WTC11 (cell line): Measurements from ENCODE around the gene ZNF540.

Experiments used
- CREM ChIP-seq: sonication (generic); formaldehyde crosslinking; IDR thresholded peaks from 2 replicates; pipeline ENCODE4 v1.8.1; 2022; ENCODE audit warnings: mild to moderate bottlenecking, missing genetic modification reagents, moderate library complexity
- FOXJ3 ChIP-seq: sonication (generic); formaldehyde crosslinking; IDR thresholded peaks from 2 replicates; pipeline ENCODE4 v1.9.0; 2021; ENCODE audit warnings: missing genetic modification reagents, mild to moderate bottlenecking, borderline replicate concordance
- KAT7 ChIP-seq: sonication (generic); formaldehyde crosslinking; IDR thresholded peaks from 2 replicates; pipeline ENCODE4 v1.8.1; 2023; ENCODE audit warnings: missing genetic modification reagents, mild to moderate bottlenecking, borderline replicate concordance
- RORB ChIP-seq: fragments of 250-450 bp; sonication (Bioruptor Pico); IDR thresholded peaks from 2 replicates; pipeline ENCODE4 v1.9.0; 2021; ENCODE audit warnings: mild to moderate bottlenecking
- TCF7 ChIP-seq: sonication (generic); formaldehyde crosslinking; IDR thresholded peaks from 2 replicates; pipeline ENCODE4 v1.8.0; 2022; ENCODE audit warnings: mild to moderate bottlenecking, low read depth, missing genetic modification reagents, moderate library complexity
- ZNF281 ChIP-seq: sonication (generic); formaldehyde crosslinking; IDR thresholded peaks from 2 replicates; pipeline ENCODE4 v1.8.0; 2023; ENCODE audit warnings: mild to moderate bottlenecking, missing genetic modification reagents
- TF ChIP-seq, protein P1 (sequence below): fragments of 200-600 bp; IDR thresholded peaks from 2 replicates; pipeline ENCODE4 v1.8.0; 2022; ENCODE audit warnings: antibody characterized with exemption
- TF ChIP-seq, protein P2 (sequence below): sonication (generic); formaldehyde crosslinking; IDR thresholded peaks from 2 replicates; pipeline ENCODE4 v1.8.1; 2023; ENCODE audit warnings: mild to moderate bottlenecking, missing genetic modification reagents, moderate library complexity
- TF ChIP-seq, protein P3 (sequence below): sonication (generic); formaldehyde crosslinking; IDR thresholded peaks from 2 replicates; pipeline ENCODE4 v1.8.1; 2022; ENCODE audit warnings: missing genetic modification reagents, borderline replicate concordance

DNA sequence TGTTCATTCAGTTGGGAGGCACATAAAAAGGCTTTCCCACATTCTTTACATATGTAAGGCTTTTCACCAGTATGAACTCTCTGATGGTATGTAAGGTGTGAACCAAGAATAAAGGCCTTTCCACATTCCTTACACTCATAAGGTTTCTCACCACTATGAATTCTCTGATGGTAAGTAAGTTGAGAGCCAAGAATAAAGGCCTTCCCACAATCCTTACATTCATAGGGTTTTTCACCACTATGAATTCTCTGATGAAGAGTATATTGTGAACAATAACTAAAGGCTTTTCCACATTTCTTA, 29.4 kb upstream of the ZNF540 start:
- TF ChIP-seq, protein P1, sequence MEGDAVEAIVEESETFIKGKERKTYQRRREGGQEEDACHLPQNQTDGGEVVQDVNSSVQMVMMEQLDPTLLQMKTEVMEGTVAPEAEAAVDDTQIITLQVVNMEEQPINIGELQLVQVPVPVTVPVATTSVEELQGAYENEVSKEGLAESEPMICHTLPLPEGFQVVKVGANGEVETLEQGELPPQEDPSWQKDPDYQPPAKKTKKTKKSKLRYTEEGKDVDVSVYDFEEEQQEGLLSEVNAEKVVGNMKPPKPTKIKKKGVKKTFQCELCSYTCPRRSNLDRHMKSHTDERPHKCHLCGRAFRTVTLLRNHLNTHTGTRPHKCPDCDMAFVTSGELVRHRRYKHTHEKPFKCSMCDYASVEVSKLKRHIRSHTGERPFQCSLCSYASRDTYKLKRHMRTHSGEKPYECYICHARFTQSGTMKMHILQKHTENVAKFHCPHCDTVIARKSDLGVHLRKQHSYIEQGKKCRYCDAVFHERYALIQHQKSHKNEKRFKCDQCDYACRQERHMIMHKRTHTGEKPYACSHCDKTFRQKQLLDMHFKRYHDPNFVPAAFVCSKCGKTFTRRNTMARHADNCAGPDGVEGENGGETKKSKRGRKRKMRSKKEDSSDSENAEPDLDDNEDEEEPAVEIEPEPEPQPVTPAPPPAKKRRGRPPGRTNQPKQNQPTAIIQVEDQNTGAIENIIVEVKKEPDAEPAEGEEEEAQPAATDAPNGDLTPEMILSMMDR, result no peak
- TF ChIP-seq, protein P2, sequence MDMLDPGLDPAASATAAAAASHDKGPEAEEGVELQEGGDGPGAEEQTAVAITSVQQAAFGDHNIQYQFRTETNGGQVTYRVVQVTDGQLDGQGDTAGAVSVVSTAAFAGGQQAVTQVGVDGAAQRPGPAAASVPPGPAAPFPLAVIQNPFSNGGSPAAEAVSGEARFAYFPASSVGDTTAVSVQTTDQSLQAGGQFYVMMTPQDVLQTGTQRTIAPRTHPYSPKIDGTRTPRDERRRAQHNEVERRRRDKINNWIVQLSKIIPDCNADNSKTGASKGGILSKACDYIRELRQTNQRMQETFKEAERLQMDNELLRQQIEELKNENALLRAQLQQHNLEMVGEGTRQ (CRISPR knock-in tag), result no peak
- TF ChIP-seq RORB (CRISPR knock-in tag) (no peak), FOXJ3 (CRISPR knock-in tag) (no peak), TCF7 (CRISPR knock-in tag) (no peak), CREM (CRISPR knock-in tag) (no peak), ZNF281 (CRISPR knock-in tag) (no peak), KAT7 (CRISPR knock-in tag) (no peak)
- TF ChIP-seq, protein P3, sequence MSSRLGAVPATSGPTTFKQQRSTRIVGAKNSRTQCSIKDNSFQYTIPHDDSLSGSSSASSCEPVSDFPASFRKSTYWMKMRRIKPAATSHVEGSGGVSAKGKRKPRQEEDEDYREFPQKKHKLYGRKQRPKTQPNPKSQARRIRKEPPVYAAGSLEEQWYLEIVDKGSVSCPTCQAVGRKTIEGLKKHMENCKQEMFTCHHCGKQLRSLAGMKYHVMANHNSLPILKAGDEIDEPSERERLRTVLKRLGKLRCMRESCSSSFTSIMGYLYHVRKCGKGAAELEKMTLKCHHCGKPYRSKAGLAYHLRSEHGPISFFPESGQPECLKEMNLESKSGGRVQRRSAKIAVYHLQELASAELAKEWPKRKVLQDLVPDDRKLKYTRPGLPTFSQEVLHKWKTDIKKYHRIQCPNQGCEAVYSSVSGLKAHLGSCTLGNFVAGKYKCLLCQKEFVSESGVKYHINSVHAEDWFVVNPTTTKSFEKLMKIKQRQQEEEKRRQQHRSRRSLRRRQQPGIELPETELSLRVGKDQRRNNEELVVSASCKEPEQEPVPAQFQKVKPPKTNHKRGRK (CRISPR knock-in tag), result no peak
